SK-N-SH treated with all-trans-retinoic acid at 6 μM for 48 hours (cell line): Measurements from ENCODE around the gene PRDM10.

Experiments used
- ATAC-seq: fragments of 200-7000 bp; cut with Tn5 transposase; 3 replicates; pipeline ENCODE4 v1.9.1; 2020; ENCODE audit warnings: mild to moderate bottlenecking, moderate library complexity
- ARNTL ChIP-seq: fragments of 450-650 bp; formaldehyde crosslinking; IDR thresholded peaks from 2 replicates; pipeline ENCODE4 v1.5.0; 2020; ENCODE audit warnings: low read depth, mild to moderate bottlenecking, moderate library complexity, borderline replicate concordance
- BACH2 ChIP-seq: fragments of 250-450 bp; sonication (Bioruptor Pico); IDR thresholded peaks from 2 replicates; pipeline ENCODE4 v1.9.0; 2021; ENCODE audit warnings: mild to moderate bottlenecking, borderline replicate concordance
- ESRRG ChIP-seq: fragments of 250-450 bp; sonication (Bioruptor Pico); IDR thresholded peaks from 2 replicates; pipeline ENCODE4 v1.6.1; 2021; ENCODE audit warnings: mild to moderate bottlenecking
- GLIS3 ChIP-seq: fragments of 250-450 bp; sonication (Bioruptor Pico); IDR thresholded peaks from 2 replicates; pipeline ENCODE4 v1.5.0; 2020; ENCODE audit warnings: mild to moderate bottlenecking, moderate library complexity
- ISL1 ChIP-seq: fragments of 250-450 bp; sonication (Bioruptor Pico); IDR thresholded peaks from 2 replicates; pipeline ENCODE4 v2.1.2; 2022; ENCODE audit warnings: mild to moderate bottlenecking, moderate library complexity
- OSR1 ChIP-seq: fragments of 250-450 bp; sonication (Bioruptor Pico); IDR thresholded peaks from 2 replicates; pipeline ENCODE4 v1.8.0; 2022; ENCODE audit warnings: moderate library complexity, mild to moderate bottlenecking, inconsistent platforms
- PPARA ChIP-seq: fragments of 250-450 bp; sonication (Bioruptor Pico); IDR thresholded peaks from 2 replicates; pipeline ENCODE4 v1.5.0; 2020; ENCODE audit warnings: mild to moderate bottlenecking, borderline replicate concordance
- SNAI2 ChIP-seq: fragments of 250-450 bp; sonication (Bioruptor Pico); IDR thresholded peaks from 2 replicates; pipeline ENCODE4 v1.5.0; 2020; ENCODE audit warnings: mild to moderate bottlenecking, moderate library complexity
- TCF4 ChIP-seq: fragments of 250-450 bp; sonication (Bioruptor Pico); IDR thresholded peaks from 2 replicates; pipeline ENCODE4 v1.8.0; 2021; ENCODE audit warnings: mild to moderate bottlenecking, moderate library complexity, borderline replicate concordance
- TOX ChIP-seq: fragments of 250-450 bp; sonication (Bioruptor Pico); IDR thresholded peaks from 2 replicates; pipeline ENCODE4 v1.8.0; 2021; ENCODE audit warnings: mild to moderate bottlenecking, moderate library complexity, borderline replicate concordance
- ZC3H10 ChIP-seq: fragments of 250-450 bp; sonication (Bioruptor Pico); IDR thresholded peaks from 2 replicates; pipeline ENCODE4 v1.5.1; 2021; ENCODE audit warnings: mild to moderate bottlenecking, moderate library complexity
- ZFP30 ChIP-seq: fragments of 450-650 bp; formaldehyde crosslinking; IDR thresholded peaks from 2 replicates; pipeline ENCODE4 v1.5.0; 2022; ENCODE audit warnings: mild to moderate bottlenecking, moderate library complexity
- ZNF565 ChIP-seq: fragments of 450-650 bp; formaldehyde crosslinking; conservative IDR thresholded peaks from 2 replicates; pipeline ENCODE4 v1.5.0; 2020; ENCODE audit warnings: low read depth, mild to moderate bottlenecking, moderate library complexity
- ZNF70 ChIP-seq: fragments of 450-650 bp; formaldehyde crosslinking; IDR thresholded peaks from 2 replicates; pipeline ENCODE4 v1.5.0; 2020; ENCODE audit warnings: mild to moderate bottlenecking, moderate library complexity
- ZNF8 ChIP-seq: fragments of 450-650 bp; formaldehyde crosslinking; IDR thresholded peaks from 2 replicates; pipeline ENCODE4 v1.5.0; 2020; ENCODE audit warnings: mild to moderate bottlenecking, moderate library complexity
- TF ChIP-seq, protein P1 (sequence below): fragments of 250-450 bp; sonication (Bioruptor Pico); IDR thresholded peaks from 2 replicates; pipeline ENCODE4 v1.5.1; 2020; ENCODE audit warnings: low read depth, mild to moderate bottlenecking, moderate library complexity
- TF ChIP-seq, protein P2 (sequence below): fragments of 250-450 bp; sonication (Bioruptor Pico); IDR thresholded peaks from 2 replicates; pipeline ENCODE4 v1.5.1; 2021; ENCODE audit warnings: mild to moderate bottlenecking, moderate library complexity
- TF ChIP-seq, protein P3 (sequence below): fragments of 250-450 bp; sonication (Bioruptor Pico); IDR thresholded peaks from 2 replicates; pipeline ENCODE4 v1.8.0; 2020; ENCODE audit warnings: mild to moderate bottlenecking, moderate library complexity, borderline replicate concordance
- TF ChIP-seq, protein P4 (sequence below): fragments of 250-450 bp; sonication (Bioruptor Pico); IDR thresholded peaks from 2 replicates; pipeline ENCODE4 v1.5.0; 2020; ENCODE audit warnings: mild to moderate bottlenecking, moderate library complexity

Gene PRDM10

DNA sequence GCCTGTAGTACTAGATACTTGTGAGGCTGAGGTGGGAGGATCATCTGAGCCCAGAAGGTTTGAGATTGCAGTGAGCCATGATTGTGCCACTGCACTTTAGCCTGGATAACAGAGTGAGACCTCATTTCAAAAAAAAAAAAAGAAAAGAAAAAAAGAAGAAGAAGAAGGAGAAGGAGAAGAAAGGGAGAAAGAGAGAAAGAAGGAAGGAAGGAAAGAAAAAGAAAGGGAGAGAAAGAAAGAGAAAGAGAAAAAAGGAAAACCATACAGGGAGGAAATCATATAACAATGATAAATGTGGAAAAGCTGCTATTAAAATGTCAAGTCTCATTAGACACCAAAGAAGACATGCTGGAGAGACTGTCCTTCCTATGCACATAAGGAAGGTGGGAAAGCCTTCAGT lies 5.7 kb upstream of the PRDM10 start:
- ATAC-seq, result no peak
- no peak for TF ChIP-seq ESRRG (CRISPR knock-in tag)
- TF ChIP-seq ARNTL, result no peak
- no peak for TF ChIP-seq GLIS3 (CRISPR knock-in tag)
- TF ChIP-seq PPARA (CRISPR knock-in tag), result no peak
- TF ChIP-seq ZNF8 (CRISPR knock-in tag), result no peak

DNA sequence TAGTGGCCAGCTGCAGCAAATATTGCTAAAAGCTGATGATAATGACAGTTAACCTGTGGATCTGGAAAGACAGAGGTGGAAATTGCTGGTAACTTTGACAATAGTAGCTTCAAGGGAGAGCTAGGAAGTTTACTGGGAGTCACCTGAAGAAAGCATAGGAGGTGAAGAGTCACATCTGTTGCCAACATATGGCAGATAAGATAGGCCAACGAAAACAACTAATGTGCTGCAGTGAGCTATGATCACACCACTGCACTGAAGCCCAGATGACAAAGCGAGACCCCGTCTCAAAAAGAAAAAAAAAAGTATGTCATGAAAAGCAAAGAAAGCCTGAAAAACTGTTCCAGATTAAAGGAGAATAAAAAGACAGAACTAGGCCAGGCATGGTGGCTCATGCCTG lies 4.3 kb upstream of the PRDM10 start:
- no peak for ATAC-seq
- TF ChIP-seq ZNF70, result no peak
- no peak for TF ChIP-seq SNAI2 (CRISPR knock-in tag)
- no peak for TF ChIP-seq ZNF8 (CRISPR knock-in tag)
- no peak for TF ChIP-seq ZC3H10 (CRISPR knock-in tag)
- no peak for TF ChIP-seq BACH2 (CRISPR knock-in tag)
- TF ChIP-seq PPARA (CRISPR knock-in tag), result no peak
- TF ChIP-seq, protein P1, sequence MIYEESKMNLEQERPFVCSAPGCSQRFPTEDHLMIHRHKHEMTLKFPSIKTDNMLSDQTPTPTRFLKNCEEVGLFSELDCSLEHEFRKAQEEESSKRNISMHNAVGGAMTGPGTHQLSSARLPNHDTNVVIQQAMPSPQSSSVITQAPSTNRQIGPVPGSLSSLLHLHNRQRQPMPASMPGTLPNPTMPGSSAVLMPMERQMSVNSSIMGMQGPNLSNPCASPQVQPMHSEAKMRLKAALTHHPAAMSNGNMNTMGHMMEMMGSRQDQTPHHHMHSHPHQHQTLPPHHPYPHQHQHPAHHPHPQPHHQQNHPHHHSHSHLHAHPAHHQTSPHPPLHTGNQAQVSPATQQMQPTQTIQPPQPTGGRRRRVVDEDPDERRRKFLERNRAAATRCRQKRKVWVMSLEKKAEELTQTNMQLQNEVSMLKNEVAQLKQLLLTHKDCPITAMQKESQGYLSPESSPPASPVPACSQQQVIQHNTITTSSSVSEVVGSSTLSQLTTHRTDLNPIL (CRISPR knock-in tag), result no peak
- no peak for TF ChIP-seq OSR1
- no peak for TF ChIP-seq GLIS3 (CRISPR knock-in tag)
- TF ChIP-seq TCF4 (CRISPR knock-in tag), result no peak
- no peak for TF ChIP-seq ZNF565 (CRISPR knock-in tag)
- TF ChIP-seq, protein P2, sequence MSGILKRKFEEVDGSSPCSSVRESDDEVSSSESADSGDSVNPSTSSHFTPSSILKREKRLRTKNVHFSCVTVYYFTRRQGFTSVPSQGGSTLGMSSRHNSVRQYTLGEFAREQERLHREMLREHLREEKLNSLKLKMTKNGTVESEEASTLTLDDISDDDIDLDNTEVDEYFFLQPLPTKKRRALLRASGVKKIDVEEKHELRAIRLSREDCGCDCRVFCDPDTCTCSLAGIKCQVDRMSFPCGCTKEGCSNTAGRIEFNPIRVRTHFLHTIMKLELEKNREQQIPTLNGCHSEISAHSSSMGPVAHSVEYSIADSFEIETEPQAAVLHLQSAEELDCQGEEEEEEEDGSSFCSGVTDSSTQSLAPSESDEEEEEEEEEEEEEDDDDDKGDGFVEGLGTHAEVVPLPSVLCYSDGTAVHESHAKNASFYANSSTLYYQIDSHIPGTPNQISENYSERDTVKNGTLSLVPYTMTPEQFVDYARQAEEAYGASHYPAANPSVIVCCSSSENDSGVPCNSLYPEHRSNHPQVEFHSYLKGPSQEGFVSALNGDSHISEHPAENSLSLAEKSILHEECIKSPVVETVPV (CRISPR knock-in tag), result no peak
- no peak for TF ChIP-seq ESRRG (CRISPR knock-in tag)

DNA sequence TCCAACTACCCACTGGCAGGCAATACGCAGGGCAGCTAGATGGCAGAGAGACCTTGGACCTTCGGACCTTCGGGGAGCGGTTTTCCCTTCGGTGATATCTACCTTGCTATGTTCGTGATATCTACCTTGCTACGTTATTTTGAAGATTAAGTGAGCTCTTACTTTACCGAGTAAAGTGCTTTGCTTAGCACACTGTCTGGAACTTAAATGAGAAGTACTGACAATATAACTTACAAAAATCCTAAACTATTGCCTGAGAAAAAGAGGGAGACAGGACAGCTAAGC lies 1.0 kb upstream of the PRDM10 start:
- no peak for TF ChIP-seq PPARA (CRISPR knock-in tag)
- TF ChIP-seq ZC3H10 (CRISPR knock-in tag), result no peak
- TF ChIP-seq, protein P3, sequence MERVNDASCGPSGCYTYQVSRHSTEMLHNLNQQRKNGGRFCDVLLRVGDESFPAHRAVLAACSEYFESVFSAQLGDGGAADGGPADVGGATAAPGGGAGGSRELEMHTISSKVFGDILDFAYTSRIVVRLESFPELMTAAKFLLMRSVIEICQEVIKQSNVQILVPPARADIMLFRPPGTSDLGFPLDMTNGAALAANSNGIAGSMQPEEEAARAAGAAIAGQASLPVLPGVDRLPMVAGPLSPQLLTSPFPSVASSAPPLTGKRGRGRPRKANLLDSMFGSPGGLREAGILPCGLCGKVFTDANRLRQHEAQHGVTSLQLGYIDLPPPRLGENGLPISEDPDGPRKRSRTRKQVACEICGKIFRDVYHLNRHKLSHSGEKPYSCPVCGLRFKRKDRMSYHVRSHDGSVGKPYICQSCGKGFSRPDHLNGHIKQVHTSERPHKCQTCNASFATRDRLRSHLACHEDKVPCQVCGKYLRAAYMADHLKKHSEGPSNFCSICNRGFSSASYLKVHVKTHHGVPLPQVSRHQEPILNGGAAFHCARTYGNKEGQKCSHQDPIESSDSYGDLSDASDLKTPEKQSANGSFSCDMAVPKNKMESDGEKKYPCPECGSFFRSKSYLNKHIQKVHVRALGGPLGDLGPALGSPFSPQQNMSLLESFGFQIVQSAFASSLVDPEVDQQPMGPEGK (CRISPR knock-in tag), result no peak
- TF ChIP-seq ZFP30, result no peak
- TF ChIP-seq TCF4 (CRISPR knock-in tag), result no peak
- no peak for TF ChIP-seq ZNF565 (CRISPR knock-in tag)
- TF ChIP-seq, protein P2 (CRISPR knock-in tag), result no peak

DNA sequence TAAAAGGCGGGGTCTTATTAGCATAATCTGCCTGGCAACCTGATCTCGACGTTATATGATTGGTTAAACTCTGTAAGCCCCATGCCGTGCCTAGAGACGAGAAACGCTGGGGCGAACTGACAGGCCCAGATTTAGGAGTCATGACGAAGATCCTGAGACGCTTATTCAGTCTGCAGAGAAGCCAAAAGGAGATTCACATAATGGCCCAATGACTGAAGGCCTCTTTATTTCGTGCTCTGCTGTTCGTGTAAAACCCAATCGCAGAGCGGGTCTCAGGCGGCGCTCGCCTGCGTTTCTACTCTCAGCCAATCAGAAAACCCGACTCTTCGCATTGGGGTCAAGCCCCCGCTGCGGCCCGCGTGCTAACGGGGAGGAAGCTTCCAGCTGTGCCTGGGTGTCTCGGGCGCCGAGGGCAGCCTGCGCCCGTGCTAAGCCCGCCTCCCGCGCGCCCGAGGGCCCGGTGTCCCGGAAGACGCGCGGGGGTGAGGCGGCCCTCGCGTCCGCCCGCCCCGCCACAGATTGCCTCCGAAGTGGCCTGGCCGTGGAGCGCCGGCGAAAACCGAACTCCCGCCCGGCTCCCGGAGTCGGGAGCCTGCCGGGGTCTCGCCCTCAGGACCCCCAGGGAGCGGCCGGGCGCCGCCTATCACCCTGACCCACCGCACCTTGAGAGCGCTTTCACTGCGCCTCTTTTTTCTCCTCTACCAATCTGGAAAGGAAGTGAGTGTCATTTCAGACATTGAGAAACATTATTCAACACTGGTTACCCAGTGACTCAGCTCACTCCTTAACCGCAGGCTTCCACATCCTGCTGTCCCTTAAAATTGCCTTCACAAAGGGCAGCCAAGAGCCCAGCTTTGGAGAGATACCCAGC lies 446 bp upstream of the PRDM10 start:
- TF ChIP-seq GLIS3 (CRISPR knock-in tag), result no peak
- TF ChIP-seq TOX (CRISPR knock-in tag), result no peak
- TF ChIP-seq, protein P4, sequence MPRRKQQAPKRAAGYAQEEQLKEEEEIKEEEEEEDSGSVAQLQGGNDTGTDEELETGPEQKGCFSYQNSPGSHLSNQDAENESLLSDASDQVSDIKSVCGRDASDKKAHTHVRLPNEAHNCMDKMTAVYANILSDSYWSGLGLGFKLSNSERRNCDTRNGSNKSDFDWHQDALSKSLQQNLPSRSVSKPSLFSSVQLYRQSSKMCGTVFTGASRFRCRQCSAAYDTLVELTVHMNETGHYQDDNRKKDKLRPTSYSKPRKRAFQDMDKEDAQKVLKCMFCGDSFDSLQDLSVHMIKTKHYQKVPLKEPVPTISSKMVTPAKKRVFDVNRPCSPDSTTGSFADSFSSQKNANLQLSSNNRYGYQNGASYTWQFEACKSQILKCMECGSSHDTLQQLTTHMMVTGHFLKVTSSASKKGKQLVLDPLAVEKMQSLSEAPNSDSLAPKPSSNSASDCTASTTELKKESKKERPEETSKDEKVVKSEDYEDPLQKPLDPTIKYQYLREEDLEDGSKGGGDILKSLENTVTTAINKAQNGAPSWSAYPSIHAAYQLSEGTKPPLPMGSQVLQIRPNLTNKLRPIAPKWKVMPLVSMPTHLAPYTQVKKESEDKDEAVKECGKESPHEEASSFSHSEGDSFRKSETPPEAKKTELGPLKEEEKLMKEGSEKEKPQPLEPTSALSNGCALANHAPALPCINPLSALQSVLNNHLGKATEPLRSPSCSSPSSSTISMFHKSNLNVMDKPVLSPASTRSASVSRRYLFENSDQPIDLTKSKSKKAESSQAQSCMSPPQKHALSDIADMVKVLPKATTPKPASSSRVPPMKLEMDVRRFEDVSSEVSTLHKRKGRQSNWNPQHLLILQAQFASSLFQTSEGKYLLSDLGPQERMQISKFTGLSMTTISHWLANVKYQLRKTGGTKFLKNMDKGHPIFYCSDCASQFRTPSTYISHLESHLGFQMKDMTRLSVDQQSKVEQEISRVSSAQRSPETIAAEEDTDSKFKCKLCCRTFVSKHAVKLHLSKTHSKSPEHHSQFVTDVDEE (CRISPR knock-in tag), result 0 out of 2 replicates have a peak, but pooled peaks have one; percentile 39
- no peak for TF ChIP-seq ISL1 (CRISPR knock-in tag)
- no peak for TF ChIP-seq ZNF70
- TF ChIP-seq ARNTL, result no peak
- ATAC-seq, result peak; percentile 86

More for the DNA sequence above, 1.0 kb upstream of the PRDM10 start:
- no peak for ATAC-seq
